OCI-LY1 (cell line): ENCODE data around the gene CD247.

Experiments used
- H2AFZ ChIP-seq: fragments of 200-600 bp; sonication (generic), shearing (Covaris generic); 2 replicates; pipeline ENCODE4 v1.6.0; 2014; ENCODE audit warnings: antibody characterized with exemption, mild to moderate bottlenecking, low read length
- H3F3A ChIP-seq: fragments of 200-600 bp; sonication (generic), shearing (Covaris generic); 2 replicates; pipeline ENCODE4 v1.6.0; 2014; ENCODE audit warnings: mild to moderate bottlenecking, antibody characterized with exemption, low read length, moderate library complexity; ENCODE audit not compliant: insufficient read depth
- H3K27ac ChIP-seq: fragments of 200-600 bp; sonication (generic); 2 replicates; pipeline ENCODE4 v1.5.1; 2014; ENCODE audit warnings: low read length, mixed run types, mild to moderate bottlenecking, low read depth; ENCODE audit not compliant: poor library complexity, severe bottlenecking
- H3K27me3 ChIP-seq: fragments of 200-600 bp; sonication (generic); 2 replicates; pipeline ENCODE4 v1.6.0; 2014; ENCODE audit warnings: antibody characterized with exemption, mild to moderate bottlenecking, low read length, moderate library complexity; ENCODE audit not compliant: insufficient read depth
- H3K36me3 ChIP-seq: fragments of 200-600 bp; sonication (generic); 2 replicates; pipeline ENCODE4 v1.6.1; 2014; ENCODE audit warnings: mild to moderate bottlenecking, antibody characterized with exemption, low read length, moderate library complexity, mixed read lengths; ENCODE audit not compliant: insufficient read depth
- H3K4me1 ChIP-seq: fragments of 200-600 bp; sonication (generic); 2 replicates; pipeline ENCODE4 v1.5.1; 2014; ENCODE audit warnings: mild to moderate bottlenecking, low read length, moderate library complexity; ENCODE audit not compliant: insufficient read depth, severe bottlenecking
- H3K4me2 ChIP-seq: fragments of 200-600 bp; sonication (generic), shearing (Covaris generic); 2 replicates; pipeline ENCODE4 v1.6.1; 2014; ENCODE audit warnings: low read length
- H3K4me3 ChIP-seq: fragments of 200-600 bp; sonication (generic); 2 replicates; pipeline ENCODE4 v1.5.1; 2014; ENCODE audit warnings: low read length, low read depth, mild to moderate bottlenecking, mixed read lengths; ENCODE audit not compliant: poor library complexity, severe bottlenecking
- H3K79me2 ChIP-seq: fragments of 200-600 bp; shearing (Covaris generic); 2 replicates; pipeline ENCODE4 v1.6.1; 2016; ENCODE audit warnings: mixed run types, low read length, mixed read lengths; ENCODE audit not compliant: insufficient read depth
- H3K9ac ChIP-seq: fragments of 200-600 bp; sonication (generic), shearing (Covaris generic); 2 replicates; pipeline ENCODE4 v1.6.1; 2014; ENCODE audit warnings: mild to moderate bottlenecking, low read length, mixed read lengths
- H3K9me2 ChIP-seq: fragments of 200-600 bp; sonication (generic), shearing (Covaris generic); 2 replicates; pipeline ENCODE4 v1.6.1; 2014; ENCODE audit warnings: low read depth, mild to moderate bottlenecking, low read length, mixed read lengths
- H3K9me3 ChIP-seq: fragments of 200-600 bp; shearing (Covaris generic); 2 replicates; pipeline ENCODE4 v1.6.1; 2014; ENCODE audit warnings: low read length, mixed read lengths
- H4K20me1 ChIP-seq: fragments of 200-600 bp; sonication (generic), shearing (Covaris generic); 2 replicates; pipeline ENCODE4 v1.6.0; 2016; ENCODE audit warnings: mild to moderate bottlenecking, low read length; ENCODE audit not compliant: insufficient read depth
- CTCF ChIP-seq: fragments of 200-600 bp; sonication (generic), shearing (Covaris generic); IDR thresholded peaks from 2 replicates; pipeline ENCODE4 v1.5.1; 2017; ENCODE audit warnings: mild to moderate bottlenecking, antibody characterized with exemption, low read length, moderate library complexity, mixed read lengths
- EZH2 ChIP-seq: fragments of 200-600 bp; sonication (generic), shearing (Covaris generic); IDR thresholded peaks from 2 replicates; pipeline ENCODE4 v1.8.0; 2017; ENCODE audit warnings: borderline replicate concordance, mixed run types, mild to moderate bottlenecking, antibody characterized with exemption, low read length, moderate library complexity, mixed read lengths

CD247 gene

GRCh38 chr1:167490765-167491164, 27.6 kb downstream of the CD247 start:
- Histone ChIP-seq H3K4me1 (peaks cover 61% of the 10 kb centered on the region), H3K4me3 (no peak overlapping the region), H3K36me3 (no peaks in the 10 kb centered on the region; the same call in 1 of the 2 replicates), H3K27ac (no peak overlapping the region), H3K9me2 (no peaks in the 10 kb centered on the region), H4K20me1 (no peaks in the 10 kb centered on the region), H3K4me2 (no peak overlapping the region), H3F3A (no peaks in the 10 kb centered on the region; the same call in 1 of the 2 replicates), H3K27me3 (no peaks in the 10 kb centered on the region), H3K9me3 (no peaks in the 10 kb centered on the region), H2AFZ (no peak overlapping the region), H3K79me2 (no peaks in the 10 kb centered on the region), H3K9ac (no peak overlapping the region)
- no peak for TF ChIP-seq EZH2

- no peaks in the 10 kb centered on the region for H3K79me2 ChIP-seq
- TF ChIP-seq EZH2 (no peak), CTCF (no peak)
- H3K4me1 ChIP-seq: peaks cover 54% of the 10 kb centered on the region
- no peaks in the 10 kb centered on the region; the same call in 1 of the 2 replicates for H3F3A ChIP-seq
- H3K9ac ChIP-seq: no peak overlapping the region
- H3K4me3 ChIP-seq: no peak overlapping the region
- H3K36me3 ChIP-seq: no peaks in the 10 kb centered on the region; the same call in 1 of the 2 replicates
- H4K20me1 ChIP-seq: no peaks in the 10 kb centered on the region
- H3K9me2 ChIP-seq: no peaks in the 10 kb centered on the region
- H3K27ac ChIP-seq: no peak overlapping the region
- H3K4me2 ChIP-seq: no peak overlapping the region
- H3K27me3 ChIP-seq: no peaks in the 10 kb centered on the region
- no peak overlapping the region for H2AFZ ChIP-seq
- H3K9me3 ChIP-seq: no peaks in the 10 kb centered on the region
Observed at GRCh38 chr1:167489571-167490340, 28.6 kb downstream of the CD247 start.

GRCh38 chr1:167488786-167489185, 29.5 kb downstream of the CD247 start:
- Histone ChIP-seq H3F3A (no peaks in the 10 kb centered on the region; the same call in 1 of the 2 replicates), H4K20me1 (no peaks in the 10 kb centered on the region), H3K9ac (no peak overlapping the region), H3K9me3 (no peaks in the 10 kb centered on the region), H3K79me2 (no peaks in the 10 kb centered on the region), H3K4me2 (no peak overlapping the region), H3K4me1 (peaks cover 44% of the 10 kb centered on the region), H3K4me3 (no peak overlapping the region), H3K9me2 (no peaks in the 10 kb centered on the region), H3K27me3 (no peaks in the 10 kb centered on the region), H3K27ac (no peak overlapping the region), H3K36me3 (no peaks in the 10 kb centered on the region; the same call in 1 of the 2 replicates), H2AFZ (no peak overlapping the region)
- TF ChIP-seq CTCF (no peak), EZH2 (no peak)

GRCh38 chr1:167487614-167488013, 30.7 kb downstream of the CD247 start:
- no peaks in the 10 kb centered on the region for H4K20me1 ChIP-seq
- TF ChIP-seq EZH2: no peak
- no peak for TF ChIP-seq CTCF
- H3K79me2 ChIP-seq: no peaks in the 10 kb centered on the region
- H3F3A ChIP-seq: no peaks in the 10 kb centered on the region; the same call in 1 of the 2 replicates
- no peaks in the 10 kb centered on the region for H3K27me3 ChIP-seq
- no peak overlapping the region for H2AFZ ChIP-seq
- peaks cover 32% of the 10 kb centered on the region for H3K4me1 ChIP-seq
- no peaks in the 10 kb centered on the region for H3K9me2 ChIP-seq
- no peaks in the 10 kb centered on the region for H3K9me3 ChIP-seq
- H3K36me3 ChIP-seq: no peaks in the 10 kb centered on the region; the same call in 1 of the 2 replicates
- no peak overlapping the region for H3K9ac ChIP-seq
- H3K4me3 ChIP-seq: no peak overlapping the region
- H3K27ac ChIP-seq: no peak overlapping the region
- no peak overlapping the region for H3K4me2 ChIP-seq
